M059J (cell line): ENCODE results near the gene NSUN7. TPM values are rescaled to one million over a fixed set of nuclear protein-coding genes. Genes with fewer than 3 reads are reported as not detected.
"Not testable (repeated sequence)": the region's sequence is repeated elsewhere in the genome, so short reads cannot be mapped to it uniquely, and the experiment has no call there.

Source experiments
- DNase-seq: peaks from one replicate; pipeline ENCODE4 v3.0.0-alpha.2; 2012; ENCODE audit warnings: low read depth
- total RNA-seq: library from RNA; depleted of rRNA; stranded (reverse); fragments of >200 nt; shearing (Covaris generic); gene quantifications from 2 replicates; pipeline ENCODE4 v1.2.3, GENCODE V29; 2014

Gene NSUN7
- total RNA-seq, 1 experiment from 2014 or later: 5.9 TPM

- DNase-seq: no peak
These were observed 63.1 kb downstream of the NSUN7 start for GRCh38 chr4:40812856-40813255.

- DNase-seq: not testable (repeated sequence)
These were observed 67.4 kb downstream of the NSUN7 start for GRCh38 chr4:40817157-40817556.

DNA sequence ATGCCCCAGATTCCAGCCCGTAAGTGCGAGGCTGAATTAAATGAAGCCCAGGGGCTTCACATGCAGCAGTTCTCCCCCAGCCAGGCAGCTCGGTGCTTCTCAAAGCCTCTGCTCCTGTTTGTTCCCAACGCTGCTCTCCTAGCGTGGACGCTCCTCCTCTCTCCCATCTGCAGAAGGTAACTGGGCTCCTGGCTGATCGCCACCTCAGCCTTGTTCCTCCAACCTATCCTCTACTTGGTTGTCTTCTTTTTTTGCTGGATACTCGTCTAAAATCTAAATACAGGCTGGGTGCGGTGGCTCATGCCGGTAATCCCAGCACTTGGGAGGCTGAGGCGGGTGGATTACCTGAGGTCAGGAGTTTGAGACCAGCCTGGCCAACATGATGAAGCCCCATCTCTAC, 70.3 kb downstream of the NSUN7 start:
- DNase-seq: no peak

- no peak for DNase-seq
These were observed 72.8 kb downstream of the NSUN7 start for GRCh38 chr4:40822420-40823166.

DNA sequence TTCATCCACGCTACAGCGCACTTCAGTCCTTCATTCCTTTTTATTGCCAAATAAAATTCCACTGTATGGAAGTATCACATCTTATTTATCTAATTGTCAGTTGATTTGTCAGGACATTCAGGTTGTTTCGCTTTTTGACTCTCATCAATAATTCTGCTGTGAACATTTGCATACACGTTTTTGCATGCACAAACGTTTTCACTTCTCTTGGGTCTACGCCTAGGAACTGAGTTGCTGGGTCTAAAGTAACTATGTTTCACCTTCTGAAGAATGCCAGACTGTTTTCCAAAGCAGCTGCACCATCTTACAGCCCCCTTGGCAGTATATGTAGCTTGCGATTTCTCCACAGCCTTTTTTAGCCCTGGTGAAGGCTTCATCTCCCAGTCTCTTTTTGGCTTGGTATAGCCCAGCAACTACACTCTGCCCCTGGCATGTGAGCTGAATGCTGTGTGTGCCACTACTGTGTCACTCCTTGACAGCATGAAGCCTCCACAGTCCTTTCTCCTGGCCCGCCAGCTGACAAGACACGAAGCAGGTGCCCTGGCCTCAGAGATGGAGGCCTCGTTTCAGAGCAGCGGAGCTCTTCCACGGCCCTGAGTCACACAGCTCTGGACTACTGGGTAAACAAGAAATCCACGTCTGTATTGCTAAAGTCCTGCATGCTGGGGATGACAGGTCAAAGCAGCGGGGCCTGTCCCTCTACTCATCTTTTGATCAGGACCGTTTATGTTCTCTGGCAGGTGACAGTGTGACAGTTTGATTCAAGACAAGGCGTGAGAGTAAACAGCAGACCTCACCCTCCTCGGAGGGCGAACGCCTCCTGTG, 75.5 kb downstream of the NSUN7 start:
- DNase-seq: no peak

DNA sequence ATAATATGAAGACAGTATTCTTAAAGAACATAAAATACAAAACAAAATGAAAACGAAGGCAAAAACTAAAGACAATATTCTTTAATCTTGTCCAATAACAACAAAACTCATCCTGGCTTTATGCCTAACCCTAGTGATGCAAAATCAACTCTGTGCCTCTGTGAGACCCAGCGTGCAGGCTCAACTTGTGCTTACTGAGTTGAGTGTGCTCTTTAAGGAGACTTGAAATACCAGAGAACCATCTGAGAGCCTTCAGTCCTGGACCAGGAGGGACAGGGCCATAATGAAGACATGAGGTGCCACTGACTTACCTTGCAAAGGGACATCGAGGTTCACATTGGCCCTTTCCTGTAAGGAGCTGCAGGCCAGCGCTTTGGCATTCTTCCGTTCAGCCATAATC, 77.1 kb downstream of the NSUN7 start:
- no peak for DNase-seq

- DNase-seq: no peak
These were observed 78.0 kb downstream of the NSUN7 start for GRCh38 chr4:40827758-40828157.

GRCh38 chr4:40828661-40829060, 78.9 kb downstream of the NSUN7 start:
- no peak for DNase-seq

DNA sequence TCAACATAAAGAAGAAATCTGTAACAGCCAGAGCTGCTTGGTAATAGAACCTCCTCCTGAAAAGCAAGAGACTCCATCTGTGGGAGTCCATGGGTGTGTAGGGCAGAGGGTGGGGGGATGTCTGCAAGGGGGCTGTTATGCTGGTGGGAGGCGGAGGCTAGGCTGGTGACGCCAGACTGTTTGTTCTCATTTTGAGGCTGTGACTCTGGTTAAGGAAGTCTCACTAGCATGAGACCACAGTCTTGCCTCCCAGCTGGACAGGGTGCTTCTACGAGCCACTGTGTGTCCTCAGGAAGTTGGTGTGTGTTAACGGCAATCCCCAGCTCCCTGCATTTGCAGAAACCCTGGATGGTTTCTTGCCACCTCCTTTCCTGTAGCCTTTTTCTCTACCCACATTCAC, 79.8 kb downstream of the NSUN7 start:
- DNase-seq: no peak

DNA sequence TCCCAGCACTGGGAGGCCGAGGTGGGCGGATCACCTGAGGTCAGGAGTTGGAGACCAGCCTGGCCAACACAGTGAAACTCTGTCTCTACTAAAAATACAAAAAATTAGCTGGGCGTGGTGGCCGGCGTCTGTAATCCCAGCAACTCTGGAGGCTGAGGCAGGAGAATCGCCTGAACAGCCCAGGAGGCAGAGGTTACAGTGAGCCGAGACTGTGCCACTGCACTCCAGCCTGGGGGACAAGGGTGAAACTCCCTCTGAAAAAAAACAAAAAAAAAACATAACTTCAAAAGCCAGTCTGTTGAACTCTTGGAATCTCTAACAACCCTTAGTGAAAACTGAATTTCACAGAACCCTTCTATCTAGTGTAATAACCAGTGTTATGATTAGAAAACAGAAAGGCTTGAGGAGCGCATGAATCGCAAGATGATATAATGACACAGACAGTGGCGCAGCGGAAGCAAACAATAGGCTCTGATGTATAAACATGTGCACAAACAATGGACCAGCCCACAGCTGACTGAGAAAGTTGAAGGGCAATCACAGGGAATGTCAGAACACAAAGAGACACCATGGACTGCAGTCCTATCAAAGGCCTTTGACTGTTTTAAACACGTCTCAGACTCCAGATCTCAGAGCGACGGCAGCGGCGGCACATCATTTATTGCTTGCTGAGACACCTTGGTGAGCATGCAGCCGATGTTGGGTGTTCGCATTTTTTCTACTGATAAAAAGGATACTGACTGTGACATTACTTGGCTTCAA, 81.6 kb downstream of the NSUN7 start:
- DNase-seq: no peak

DNA sequence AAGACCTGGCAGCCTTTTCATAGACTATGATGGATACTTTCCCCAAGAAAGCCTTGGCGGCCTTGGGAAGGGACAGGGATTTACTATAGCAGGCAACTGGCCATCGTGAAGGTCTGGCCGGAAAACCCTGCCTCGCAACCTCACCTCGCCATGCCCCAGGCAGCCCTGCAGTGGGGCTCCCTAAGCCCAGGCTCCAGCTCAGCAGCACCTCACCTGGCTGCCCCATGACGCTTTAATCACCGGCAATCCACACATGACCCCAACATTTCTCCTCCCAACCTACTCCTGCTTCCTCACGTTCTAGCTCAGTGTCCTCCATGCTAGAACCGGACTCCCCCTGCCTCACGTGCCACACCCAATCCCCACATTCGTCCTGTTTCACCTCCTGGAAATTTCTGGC, 82.4 kb downstream of the NSUN7 start:
- no peak for DNase-seq

DNA sequence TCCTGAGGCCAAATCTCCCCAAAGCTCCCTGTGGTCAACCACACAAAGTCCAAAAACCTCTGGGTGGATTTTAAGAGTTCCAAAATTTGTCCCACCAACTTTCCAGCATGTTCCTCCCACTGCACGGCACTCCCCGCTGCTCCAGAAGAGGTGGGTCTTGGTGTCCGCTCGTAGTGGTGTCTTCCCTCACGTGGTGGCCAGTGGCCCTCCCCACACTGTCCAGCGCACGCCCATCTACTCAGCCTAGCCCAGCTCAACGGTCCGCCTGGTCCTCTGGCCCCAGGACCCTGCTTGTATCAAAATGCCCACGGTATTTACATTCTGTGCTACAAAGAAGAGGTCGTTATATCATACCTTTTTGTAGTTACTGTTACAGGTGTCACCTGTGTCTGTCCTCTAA, 83.5 kb downstream of the NSUN7 start:
- DNase-seq: no peak

- DNase-seq: no peak
These were observed 87.5 kb downstream of the NSUN7 start for GRCh38 chr4:40837094-40837870.

GRCh38 chr4:40838742-40839141, 89.0 kb downstream of the NSUN7 start:
- peak; percentile 19 for DNase-seq

DNA sequence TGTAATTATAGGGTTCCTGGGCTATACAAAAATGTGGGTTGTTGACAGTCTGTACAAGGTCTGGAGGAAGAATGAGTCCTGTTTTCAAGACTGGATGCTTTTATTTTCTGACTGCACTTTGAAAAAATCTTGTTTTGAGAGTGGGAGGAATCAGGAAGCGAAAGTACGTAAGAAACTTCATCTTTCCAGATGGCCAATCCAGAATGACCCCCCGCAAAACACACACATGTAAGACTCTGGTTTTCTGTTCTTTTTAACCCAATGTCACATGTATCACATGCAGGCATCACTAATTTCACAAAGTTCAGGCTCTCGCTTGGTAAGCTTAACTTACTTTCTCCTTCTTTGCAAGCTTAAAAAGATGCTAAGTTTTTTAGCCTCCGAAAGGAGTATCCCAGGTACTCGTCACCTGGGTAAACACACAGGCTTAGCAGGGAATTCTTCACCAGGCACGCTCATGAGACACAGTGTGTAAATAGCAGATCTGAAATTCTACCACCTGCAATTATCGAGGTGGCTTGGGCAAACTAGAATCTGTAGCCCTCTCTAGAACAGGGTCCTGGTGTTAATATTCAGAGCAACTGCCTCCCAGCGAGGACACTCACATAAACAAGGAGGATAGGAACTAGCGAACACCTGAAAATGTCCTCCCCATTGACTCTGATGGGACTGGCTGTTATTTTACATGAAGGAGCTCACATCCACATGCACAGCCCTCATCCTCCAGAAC, 90.7 kb downstream of the NSUN7 start:
- DNase-seq: no peak

GRCh38 chr4:40840985-40841571, 91.3 kb downstream of the NSUN7 start:
- DNase-seq: peak; percentile 85

GRCh38 chr4:40842318-40842717, 92.6 kb downstream of the NSUN7 start:
- peak; percentile 51 for DNase-seq

DNA sequence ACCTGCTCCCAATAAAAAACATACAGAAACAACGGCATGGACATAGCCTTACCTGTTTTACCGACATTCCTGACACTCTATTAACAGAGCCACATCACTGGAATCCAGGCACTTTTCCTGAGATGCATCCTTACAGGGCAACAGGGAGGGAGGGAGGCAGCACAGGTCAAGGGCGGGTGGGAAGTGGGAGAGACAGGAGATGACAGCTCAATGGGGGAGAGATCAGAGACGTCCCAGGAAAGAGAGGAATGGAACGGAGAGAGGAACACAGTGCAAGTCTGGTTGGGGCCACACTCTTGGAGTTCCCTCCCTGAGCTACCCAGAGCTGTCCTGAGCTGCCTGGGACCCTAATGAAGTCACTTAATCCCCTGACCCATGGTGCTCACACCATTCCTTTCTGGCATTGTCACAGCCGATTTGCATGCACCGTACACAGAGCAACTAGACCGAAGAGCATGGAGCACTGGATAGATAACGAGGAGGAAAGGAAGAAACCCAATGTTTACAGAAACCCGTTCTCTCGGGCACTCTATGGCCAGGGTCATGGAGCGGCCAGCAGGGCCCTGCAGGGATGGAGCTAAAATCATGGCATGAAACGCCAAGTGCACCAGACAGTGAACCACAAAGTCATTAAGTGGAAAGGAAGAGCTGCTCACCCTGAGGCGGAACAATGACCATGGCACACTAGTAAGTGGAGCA, 93.1 kb downstream of the NSUN7 start:
- DNase-seq: peak; percentile 96

DNA sequence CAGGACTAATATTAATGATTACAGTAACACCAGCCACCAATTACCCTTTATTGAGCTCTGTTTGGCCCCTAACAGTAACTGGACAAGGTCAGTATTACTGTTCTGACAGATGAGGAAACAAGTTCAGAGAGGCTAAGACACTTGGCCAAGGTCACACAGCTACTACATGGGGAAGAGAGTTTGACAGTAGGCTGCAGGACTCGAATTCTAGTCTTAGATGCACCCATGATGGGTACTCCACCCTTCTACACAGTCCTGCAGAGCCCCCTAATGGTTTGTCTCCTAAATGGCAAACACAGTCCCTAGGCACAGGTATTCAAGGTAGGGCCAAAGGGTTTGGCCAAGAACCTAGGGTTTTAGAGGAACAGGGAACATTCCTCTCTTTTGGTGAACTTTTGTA, 93.9 kb downstream of the NSUN7 start:
- no peak for DNase-seq

DNA sequence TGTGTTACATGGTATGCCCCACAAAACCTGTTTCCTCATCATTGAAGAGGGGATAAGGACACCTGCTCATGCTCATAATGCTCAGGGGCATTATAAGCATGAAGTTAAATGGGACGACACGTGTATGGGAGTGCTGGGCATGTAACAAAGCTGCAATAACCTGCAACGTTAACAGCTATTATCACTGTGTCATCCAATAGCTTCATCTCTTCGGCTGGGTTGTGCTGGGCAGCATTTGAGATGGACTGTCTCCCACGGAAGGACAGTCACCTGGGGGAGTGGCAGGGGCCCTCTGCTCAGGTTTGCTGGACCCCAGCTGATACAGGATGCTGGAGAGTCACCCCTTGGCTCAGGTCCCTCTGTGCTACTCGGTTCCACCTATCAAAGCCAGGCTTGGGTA, 94.5 kb downstream of the NSUN7 start:
- DNase-seq: no peak
